Stimulated activated CD8-positive, alpha-beta memory T cell treated with anti-CD3 and anti-CD28 coated beads, Interleukin-7, amount 100 ng/mL, for 48 hours (primary cell): ENCODE results near the gene ANKRD40CL.
"Not testable (repeated sequence)": the region's sequence is repeated elsewhere in the genome, so short reads cannot be mapped to it uniquely, and the experiment has no call there.

Source experiments
- DNase-seq, 2 donors: peaks; one replicate each; pipeline ENCODE4 v3.0.0-alpha.2; 2020; ENCODE audit warnings: low read depth in 1 of 2; ENCODE audit errors: extremely low read depth in 1 of 2

Gene ANKRD40CL

GRCh38 chr17:50763716-50764475 lies 3.4 kb downstream of the ANKRD40CL start:
- no peak for DNase-seq

- no peak for DNase-seq
Observed at GRCh38 chr17:50762177-50762576, 5.1 kb downstream of the ANKRD40CL start.

GRCh38 chr17:50758989-50759544 lies 8.3 kb downstream of the ANKRD40CL start:
- DNase-seq = no peak

GRCh38 chr17:50758524-50758923 lies 8.8 kb downstream of the ANKRD40CL start:
- no peak for DNase-seq

- no peak for DNase-seq
Observed at GRCh38 chr17:50754521-50754920, 12.8 kb downstream of the ANKRD40CL start.

GRCh38 chr17:50749245-50749644 lies 18.1 kb downstream of the ANKRD40CL start:
- DNase-seq = no peak

- no peak for DNase-seq
Observed at GRCh38 chr17:50745631-50746030, 21.7 kb downstream of the ANKRD40CL start.

GRCh38 chr17:50739098-50739497 lies 28.2 kb downstream of the ANKRD40CL start:
- DNase-seq = no peak

- DNase-seq = peak in 1 of 2 donors; percentile 20
Observed at GRCh38 chr17:50737118-50737698, 30.1 kb downstream of the ANKRD40CL start.

GRCh38 chr17:50735287-50735686 lies 32.0 kb downstream of the ANKRD40CL start:
- DNase-seq = no peak

GRCh38 chr17:50731575-50732460 lies 35.5 kb downstream of the ANKRD40CL start:
- no peak for DNase-seq

- no peak for DNase-seq
Observed at GRCh38 chr17:50728881-50729765, 38.2 kb downstream of the ANKRD40CL start.

- no peak for DNase-seq
Observed at GRCh38 chr17:50728112-50728429, 39.2 kb downstream of the ANKRD40CL start.

- no peak for DNase-seq
Observed at GRCh38 chr17:50725769-50726655, 41.3 kb downstream of the ANKRD40CL start.

- not testable (repeated sequence) for DNase-seq
Observed at GRCh38 chr17:50724622-50725021, 42.7 kb downstream of the ANKRD40CL start.

- no peak for DNase-seq
Observed at GRCh38 chr17:50722746-50723145, 44.6 kb downstream of the ANKRD40CL start.

GRCh38 chr17:50721194-50722010 lies 45.9 kb downstream of the ANKRD40CL start:
- DNase-seq = no peak

- DNase-seq = no peak
Observed at GRCh38 chr17:50719924-50720794, 47.2 kb downstream of the ANKRD40CL start.
